Ascending aorta (tissue), 2 donors: ENCODE data around the gene CAMTA1. TPM values are rescaled to one million over a fixed set of nuclear protein-coding genes. Genes with fewer than 3 reads are reported as not detected.

Source experiments
- DNase-seq, 2 donors: peaks; one replicate each; pipeline ENCODE4 v3.0.0-alpha.2; 2019; ENCODE audit warnings: low spot score in 2 of 2
- H3K27ac ChIP-seq, 2 donors: fragments of 200-600 bp; sonication (generic); one replicate each; pipeline ENCODE4 v1.5.1; 2016 to 2017; ENCODE audit warnings: mild to moderate bottlenecking in 1 of 2
- H3K27me3 ChIP-seq: fragments of 200-600 bp; sonication (generic); one replicate; pipeline ENCODE4 v1.5.1; 2017
- H3K36me3 ChIP-seq, 2 donors: fragments of 200-600 bp; sonication (generic); one replicate each; pipeline ENCODE4 v1.5.1; 2016
- H3K4me1 ChIP-seq, 2 donors: fragments of 200-600 bp; sonication (generic); one replicate each; pipeline ENCODE4 v1.5.1; 2016 to 2017; ENCODE audit warnings: mild to moderate bottlenecking in 1 of 2
- H3K4me3 ChIP-seq, 2 donors: fragments of 200-600 bp; sonication (generic); one replicate each; pipeline ENCODE4 v1.5.1; 2016 to 2017; ENCODE audit warnings: mild to moderate bottlenecking in 1 of 2
- H3K9me3 ChIP-seq, 2 donors: fragments of 200-600 bp; sonication (generic); one replicate each; pipeline ENCODE4 v1.5.1; 2016
- CTCF ChIP-seq, 3 experiments: fragments of 200-600 bp in 2 of 3; fragments of 450-650 bp in 1 of 3; sonication (generic) in 2 of 3; IDR thresholded peaks; one replicate each; pipeline ENCODE4 v1.5.1; 2016 to 2019; ENCODE audit warnings: antibody characterized with exemption in 3 of 3, mild to moderate bottlenecking in 1 of 3, moderate library complexity in 1 of 3
- intact Hi-C: fragments of 100-400 bp; cut with DNase I; formaldehyde crosslinking; loops from one replicate; pipeline ENCODE4 v1.15.1; 2023
- total RNA-seq: library from RNA; depleted of rRNA; stranded (reverse); fragments of >200 nt; gene quantifications from one replicate; pipeline ENCODE4 v1.1.0, GENCODE V29; 2016

CAMTA1 gene
- total RNA-seq, 1 donor from 2014 or later, result 53.3 TPM

GRCh38 chr1:7471836-7472235, 686.6 kb downstream of the CAMTA1 start:
- Histone ChIP-seq H3K9me3 (no peaks in the 10 kb centered on the region), H3K27ac (peak overlapping the region; percentile 62 to 83), H3K4me1 (peaks cover 12 to 27% of the 10 kb centered on the region in 2 donors), H3K4me3 (no peak overlapping the region), H3K27me3 (no peaks in the 10 kb centered on the region), H3K36me3 (no peaks in the 10 kb centered on the region)
- TF ChIP-seq CTCF (IDR thresholded peaks at IDR 0.05), result no peak
- DNase-seq, result no peak
- intact Hi-C loops, result no loop called here

- no peaks in the 10 kb centered on the region for H3K27me3 ChIP-seq
- no peak for TF ChIP-seq CTCF (IDR thresholded peaks at IDR 0.05)
- no peak overlapping the region for H3K4me3 ChIP-seq
- H3K9me3 ChIP-seq, result no peaks in the 10 kb centered on the region
- H3K36me3 ChIP-seq, result no peaks in the 10 kb centered on the region
- intact Hi-C loops, result no loop called here
- no peak for DNase-seq
- peaks cover 12 to 27% of the 10 kb centered on the region in 2 donors for H3K4me1 ChIP-seq
- no peak overlapping the region for H3K27ac ChIP-seq
Observed at GRCh38 chr1:7473223-7474142, 688.2 kb downstream of the CAMTA1 start.

- intact Hi-C loops, result no loop called here
- H3K4me1 ChIP-seq, result peaks cover 12 to 27% of the 10 kb centered on the region in 2 donors
Observed at GRCh38 chr1:7474143-7474490, 688.9 kb downstream of the CAMTA1 start.

GRCh38 chr1:7474786-7475502, 689.7 kb downstream of the CAMTA1 start:
- no peak overlapping the region for H3K4me3 ChIP-seq
- H3K4me1 ChIP-seq, result peaks cover 6 to 20% of the 10 kb centered on the region in 2 donors
- intact Hi-C loops, result no loop called here

More at GRCh38 chr1:7474143-7474490, 688.9 kb downstream of the CAMTA1 start:
- H3K36me3 ChIP-seq, result no peaks in the 10 kb centered on the region
- no peak for TF ChIP-seq CTCF (IDR thresholded peaks at IDR 0.05)
- H3K9me3 ChIP-seq, result no peaks in the 10 kb centered on the region
- no peak overlapping the region for H3K4me3 ChIP-seq
- no peak overlapping the region for H3K27ac ChIP-seq
- no peak for DNase-seq
- no peaks in the 10 kb centered on the region for H3K27me3 ChIP-seq

GRCh38 chr1:7475691-7476090, 690.4 kb downstream of the CAMTA1 start:
- H3K9me3 ChIP-seq, result no peaks in the 10 kb centered on the region
- H3K4me1 ChIP-seq, result peaks cover 6 to 13% of the 10 kb centered on the region in 2 donors
- no peak for DNase-seq
- no peak overlapping the region for H3K4me3 ChIP-seq
- intact Hi-C loops, result no loop called here
- no peaks in the 10 kb centered on the region for H3K36me3 ChIP-seq
- no peak for TF ChIP-seq CTCF (IDR thresholded peaks at IDR 0.05)
- H3K27ac ChIP-seq, result no peak overlapping the region
- H3K27me3 ChIP-seq, result no peaks in the 10 kb centered on the region

More at GRCh38 chr1:7474786-7475502, 689.7 kb downstream of the CAMTA1 start:
- Histone ChIP-seq H3K9me3 (no peaks in the 10 kb centered on the region), H3K27ac (no peak overlapping the region), H3K27me3 (no peaks in the 10 kb centered on the region), H3K36me3 (no peaks in the 10 kb centered on the region)
- no peak for TF ChIP-seq CTCF (IDR thresholded peaks at IDR 0.05)
- no peak for DNase-seq
